Fibroblast of the aortic adventitia (primary cell): Measurements from ENCODE around the gene TCF4. TPM values are rescaled to one million over a fixed set of nuclear protein-coding genes. Genes with fewer than 3 reads are reported as not detected.

Experiments
- DNase-seq: peaks from one replicate; pipeline ENCODE4 v3.0.0-alpha.2; 2010; ENCODE audit warnings: low read depth
- H3K4me3 ChIP-seq: 2 replicates; pipeline ENCODE4 v1.5.1; 2011; ENCODE audit warnings: low read depth, mild to moderate bottlenecking, control low read depth, low read length, moderate library complexity
- total RNA-seq: library from RNA; depleted of rRNA; stranded (reverse); fragments of >200 nt; gene quantifications from 2 replicates; pipeline ENCODE4 v1.2.3, GENCODE V29; 2012; ENCODE audit warnings: low replicate concordance
- TF ChIP-seq, protein P1 (sequence below): IDR thresholded peaks from 2 replicates; pipeline ENCODE4 v1.5.1; 2011; ENCODE audit warnings: mild to moderate bottlenecking, low read length, control low read depth, inconsistent platforms; ENCODE audit not compliant: insufficient read depth

TCF4 gene
- total RNA-seq, 1 donor, result 105 TPM

- TF ChIP-seq, protein P1, sequence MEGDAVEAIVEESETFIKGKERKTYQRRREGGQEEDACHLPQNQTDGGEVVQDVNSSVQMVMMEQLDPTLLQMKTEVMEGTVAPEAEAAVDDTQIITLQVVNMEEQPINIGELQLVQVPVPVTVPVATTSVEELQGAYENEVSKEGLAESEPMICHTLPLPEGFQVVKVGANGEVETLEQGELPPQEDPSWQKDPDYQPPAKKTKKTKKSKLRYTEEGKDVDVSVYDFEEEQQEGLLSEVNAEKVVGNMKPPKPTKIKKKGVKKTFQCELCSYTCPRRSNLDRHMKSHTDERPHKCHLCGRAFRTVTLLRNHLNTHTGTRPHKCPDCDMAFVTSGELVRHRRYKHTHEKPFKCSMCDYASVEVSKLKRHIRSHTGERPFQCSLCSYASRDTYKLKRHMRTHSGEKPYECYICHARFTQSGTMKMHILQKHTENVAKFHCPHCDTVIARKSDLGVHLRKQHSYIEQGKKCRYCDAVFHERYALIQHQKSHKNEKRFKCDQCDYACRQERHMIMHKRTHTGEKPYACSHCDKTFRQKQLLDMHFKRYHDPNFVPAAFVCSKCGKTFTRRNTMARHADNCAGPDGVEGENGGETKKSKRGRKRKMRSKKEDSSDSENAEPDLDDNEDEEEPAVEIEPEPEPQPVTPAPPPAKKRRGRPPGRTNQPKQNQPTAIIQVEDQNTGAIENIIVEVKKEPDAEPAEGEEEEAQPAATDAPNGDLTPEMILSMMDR, result no peak
- no peak overlapping the region for H3K4me3 ChIP-seq
- DNase-seq, result no peak
Measured at GRCh38 chr18:55336438-55337100, 251.4 kb downstream of the TCF4 start.

DNA sequence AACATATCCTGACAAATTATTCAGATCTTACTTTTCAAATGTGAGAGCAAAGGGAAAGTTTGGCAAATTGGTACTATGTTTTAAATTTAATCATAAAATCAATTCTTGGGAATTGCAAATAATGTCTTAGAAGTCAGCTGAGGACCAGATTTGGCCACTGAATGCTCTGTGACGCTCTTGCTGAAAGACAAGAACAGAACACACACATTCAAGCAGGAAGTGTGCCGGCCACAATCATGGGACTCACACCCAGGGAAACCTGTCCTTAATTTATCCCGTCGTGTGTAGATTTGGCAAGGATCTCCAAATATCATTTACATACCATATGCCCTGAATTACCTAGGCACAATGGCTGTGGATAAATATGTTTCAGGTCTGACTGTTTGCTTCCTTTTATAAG lies 253.1 kb downstream of the TCF4 start:
- DNase-seq, result no peak
- no peak overlapping the region for H3K4me3 ChIP-seq
- TF ChIP-seq, protein P1, result no peak

GRCh38 chr18:55331301-55331700 lies 256.7 kb downstream of the TCF4 start:
- DNase-seq, result no peak
- TF ChIP-seq, protein P1, result no peak
- H3K4me3 ChIP-seq, result no peak overlapping the region

- H3K4me3 ChIP-seq, result no peak overlapping the region
- DNase-seq, result peak; percentile 88
Measured at GRCh38 chr18:55328301-55328700, 259.7 kb downstream of the TCF4 start.

DNA sequence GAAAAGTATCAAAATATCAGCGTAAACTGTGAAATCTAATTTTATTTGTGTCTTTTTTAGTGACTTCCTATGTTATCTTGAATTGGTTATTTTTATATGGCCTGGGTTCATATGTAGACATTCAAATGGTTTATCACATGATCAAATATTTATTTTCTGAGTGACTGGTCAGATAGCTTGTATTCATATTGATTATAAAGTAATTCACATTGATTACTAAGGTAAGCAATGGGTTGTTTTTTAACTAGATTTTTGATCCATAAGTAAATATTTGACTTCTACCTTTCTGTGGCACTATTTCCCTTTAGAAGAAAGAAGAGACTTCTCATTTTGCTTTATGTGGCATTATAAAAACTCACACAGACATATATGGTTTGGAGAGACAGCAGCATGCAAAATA lies 260.5 kb downstream of the TCF4 start:
- no peak for DNase-seq
- TF ChIP-seq, protein P1, result no peak
- no peak overlapping the region for H3K4me3 ChIP-seq

More at GRCh38 chr18:55328301-55328700, 259.7 kb downstream of the TCF4 start:
- TF ChIP-seq, protein P1, result no peak

GRCh38 chr18:55326134-55326533 lies 261.9 kb downstream of the TCF4 start:
- no peak overlapping the region for H3K4me3 ChIP-seq
- no peak for DNase-seq
- TF ChIP-seq, protein P1, result no peak

GRCh38 chr18:55324166-55324565 lies 263.8 kb downstream of the TCF4 start:
- no peak overlapping the region for H3K4me3 ChIP-seq

More at GRCh38 chr18:55324166-55324565, 263.8 kb downstream of the TCF4 start:
- TF ChIP-seq, protein P1, result no peak
- DNase-seq, result no peak
